NCI-H446 treated with DMSO at 0.1 percent for 48 hours (cell line): Measurements from ENCODE around the gene KCNQ4.

Source experiments
- DNase-seq: peaks from one replicate; lab custom pipeline; 2025; lab: John Stamatoyannopoulos, UW

Gene KCNQ4

DNA sequence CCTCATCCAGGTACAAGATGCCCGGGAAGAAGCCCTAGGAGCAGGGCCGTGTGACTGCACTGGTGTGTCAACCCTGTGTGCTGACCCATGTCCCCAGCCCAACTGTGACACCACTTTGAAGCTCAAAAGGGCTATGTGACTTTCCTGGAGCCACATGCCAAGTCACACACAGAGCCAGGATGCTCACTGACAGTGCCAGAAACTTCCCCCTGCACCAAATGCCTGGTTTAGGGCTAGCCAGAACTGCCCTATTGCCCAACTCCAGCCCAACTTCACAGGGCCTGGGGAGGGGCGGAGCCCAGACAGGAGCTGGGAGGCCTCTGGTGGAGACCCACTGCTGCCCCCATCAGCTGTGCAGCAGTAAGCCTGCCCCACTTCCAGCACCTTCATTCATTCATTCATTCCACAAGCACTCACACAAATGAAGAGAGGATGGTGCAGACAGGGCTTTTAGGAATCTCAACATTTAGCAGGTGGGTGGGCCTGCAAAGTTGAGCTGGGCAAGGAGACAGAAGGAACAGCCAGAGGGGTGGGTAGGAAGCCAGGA, 36.7 kb downstream of the KCNQ4 start:
- DNase-seq: no peak

- DNase-seq: no peak
Measured at GRCh38 chr1:40820911-40821693, 37.5 kb downstream of the KCNQ4 start.

DNA sequence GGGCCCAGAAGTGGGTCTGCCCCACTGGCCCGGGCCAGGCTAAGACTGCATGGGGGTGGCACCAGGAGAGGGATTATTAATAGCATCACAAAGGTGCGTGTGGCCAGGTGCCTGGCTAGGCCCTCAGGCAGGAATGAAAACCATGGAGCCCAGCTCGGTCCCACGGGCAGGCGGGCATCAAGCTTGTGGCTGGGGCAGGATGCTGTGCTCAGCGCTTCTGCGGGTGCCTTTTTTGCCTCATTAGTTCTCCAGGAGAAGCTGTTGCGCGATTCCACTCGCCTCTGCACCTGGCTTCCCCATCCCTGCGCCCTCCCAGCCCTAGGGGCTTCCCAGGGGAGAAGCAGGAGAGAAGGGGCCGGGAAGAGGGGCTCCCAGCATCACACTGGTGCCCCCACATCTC, 39.3 kb downstream of the KCNQ4 start:
- DNase-seq: no peak

- DNase-seq: no peak
Measured at GRCh38 chr1:40823345-40823744, 39.8 kb downstream of the KCNQ4 start.

DNA sequence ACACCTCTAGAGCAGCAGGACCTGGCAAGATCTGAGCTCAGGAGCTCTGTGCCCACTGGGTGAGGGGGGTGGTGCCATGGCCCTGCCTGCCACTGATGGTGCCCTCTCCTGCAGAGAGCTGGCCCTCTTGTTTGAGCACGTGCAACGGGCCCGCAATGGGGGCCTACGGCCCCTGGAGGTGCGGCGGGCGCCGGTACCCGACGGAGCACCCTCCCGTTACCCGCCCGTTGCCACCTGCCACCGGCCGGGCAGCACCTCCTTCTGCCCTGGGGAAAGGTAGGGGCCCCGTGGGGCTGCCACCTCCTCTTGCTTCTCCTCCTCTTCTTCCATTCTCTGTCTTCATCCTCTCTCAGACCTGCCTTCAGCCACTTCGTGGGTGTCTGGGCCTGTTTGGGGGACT, 40.4 kb downstream of the KCNQ4 start:
- no peak for DNase-seq

DNA sequence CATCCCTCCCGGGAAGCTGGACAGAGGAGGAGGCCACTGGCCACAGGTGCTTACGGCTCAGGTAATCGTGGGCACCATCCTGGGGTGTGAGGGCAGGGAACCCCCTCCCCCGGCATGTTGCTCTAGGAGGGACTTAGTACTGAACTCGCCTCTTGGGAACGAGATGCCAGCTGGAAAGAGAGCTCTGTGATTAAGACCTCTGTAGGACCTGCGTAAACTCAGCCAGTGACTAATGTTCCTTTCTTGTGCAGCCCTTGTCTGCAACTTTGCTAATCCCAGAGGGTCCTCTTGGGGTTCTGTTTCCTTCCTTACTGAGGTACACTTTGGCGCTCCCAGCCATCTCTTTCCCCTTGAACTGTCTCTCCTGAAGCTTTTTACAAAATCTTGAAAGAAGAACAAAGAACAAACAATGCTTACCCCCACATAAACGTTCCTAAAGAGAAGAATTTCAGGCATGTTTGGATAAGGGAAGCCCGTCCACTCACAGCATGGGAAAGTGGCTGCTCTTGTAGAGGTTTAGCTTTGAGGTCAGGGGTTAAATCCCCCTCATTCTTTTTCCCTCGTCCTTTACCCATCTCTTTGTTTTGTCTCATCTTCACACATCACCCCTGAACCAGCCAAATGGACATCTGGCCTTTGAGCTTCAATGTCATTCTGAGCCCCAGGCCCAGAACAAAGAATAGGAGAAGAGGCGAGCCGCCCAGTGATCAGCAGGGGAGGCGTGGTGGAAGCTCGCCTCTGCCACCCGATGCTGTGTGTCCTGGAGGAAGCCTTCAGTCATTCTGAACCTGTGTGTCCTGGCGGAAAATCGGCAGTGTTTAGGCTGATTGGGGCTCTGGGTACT, 41.2 kb downstream of the KCNQ4 start:
- DNase-seq: no peak

GRCh38 chr1:40825435-40825788, 41.8 kb downstream of the KCNQ4 start:
- no peak for DNase-seq

GRCh38 chr1:40825996-40826395, 42.4 kb downstream of the KCNQ4 start:
- DNase-seq: no peak

GRCh38 chr1:40829631-40830245, 46.2 kb downstream of the KCNQ4 start:
- no peak for DNase-seq

DNA sequence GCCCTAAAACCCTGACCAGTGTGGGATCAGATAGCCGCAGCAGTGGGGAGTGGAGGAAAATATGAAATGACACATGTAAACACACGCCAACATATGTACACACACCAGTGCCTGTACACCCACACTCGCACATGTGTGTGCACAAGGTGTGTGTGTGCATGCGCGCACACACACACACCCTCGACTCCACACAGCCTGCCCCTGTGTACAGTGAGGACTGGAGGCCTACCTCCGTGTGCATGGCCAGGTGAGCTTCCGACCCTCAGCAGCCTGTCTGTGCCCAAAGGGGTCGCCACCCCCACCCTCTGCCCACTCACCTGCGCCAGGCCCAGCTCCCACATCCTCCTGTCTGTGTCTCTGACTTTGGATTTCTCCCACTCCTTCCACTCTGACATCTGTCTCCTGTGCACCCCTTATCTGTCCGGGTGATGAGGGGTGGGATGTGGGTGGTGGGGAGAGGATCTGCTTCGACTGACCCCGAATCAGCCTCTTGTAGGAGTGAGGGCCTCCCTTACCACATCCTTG, 46.9 kb downstream of the KCNQ4 start:
- no peak for DNase-seq

- no peak for DNase-seq
Measured at GRCh38 chr1:40831001-40831732, 47.6 kb downstream of the KCNQ4 start.

- no peak for DNase-seq
Measured at GRCh38 chr1:40833979-40834378, 50.4 kb downstream of the KCNQ4 start.

DNA sequence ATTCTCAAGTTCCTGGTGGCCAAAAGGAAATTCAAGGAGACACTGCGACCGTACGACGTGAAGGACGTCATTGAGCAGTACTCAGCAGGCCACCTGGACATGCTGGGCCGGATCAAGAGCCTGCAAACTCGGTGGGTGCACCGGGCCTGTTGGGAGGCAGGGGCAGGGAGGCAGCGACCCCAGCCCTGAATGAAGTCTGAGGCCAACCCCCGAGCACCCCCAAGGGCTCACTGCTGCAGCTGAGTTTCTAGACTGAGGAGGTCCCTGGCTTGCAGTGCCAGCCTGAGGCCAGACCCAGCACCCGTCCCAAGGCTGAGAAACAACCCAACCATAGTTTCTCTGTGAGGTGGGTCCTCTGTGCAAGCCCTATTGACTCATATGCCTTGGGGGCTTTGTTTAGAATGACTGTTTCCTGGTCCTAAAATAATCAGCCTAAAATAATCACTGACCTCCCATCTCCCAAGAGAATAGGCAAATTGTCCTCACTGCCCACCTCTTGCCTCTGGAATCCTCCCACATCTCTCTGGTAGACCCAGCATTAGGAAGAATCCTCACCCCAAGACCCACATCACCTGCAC, 51.5 kb downstream of the KCNQ4 start:
- no peak for DNase-seq

DNA sequence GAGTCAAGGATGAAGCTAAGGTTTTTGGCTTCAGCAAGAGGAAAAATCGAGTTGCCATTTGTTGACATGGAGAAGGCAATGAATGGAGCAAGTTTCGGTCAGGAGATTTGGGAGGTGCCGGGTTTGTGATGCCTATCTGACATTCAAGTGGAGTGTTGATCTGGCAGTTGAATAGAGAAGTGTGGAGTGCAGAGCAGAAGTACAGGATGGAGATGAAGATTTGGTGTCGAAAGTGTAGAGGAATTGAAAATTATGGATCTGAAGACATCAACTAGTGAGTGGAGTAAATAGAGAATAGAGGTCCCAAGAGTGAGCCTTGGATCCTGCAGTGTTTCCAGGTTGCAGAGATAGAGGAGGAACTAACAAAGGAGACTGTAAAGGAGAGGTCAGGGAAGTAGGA, 52.7 kb downstream of the KCNQ4 start:
- no peak for DNase-seq

DNA sequence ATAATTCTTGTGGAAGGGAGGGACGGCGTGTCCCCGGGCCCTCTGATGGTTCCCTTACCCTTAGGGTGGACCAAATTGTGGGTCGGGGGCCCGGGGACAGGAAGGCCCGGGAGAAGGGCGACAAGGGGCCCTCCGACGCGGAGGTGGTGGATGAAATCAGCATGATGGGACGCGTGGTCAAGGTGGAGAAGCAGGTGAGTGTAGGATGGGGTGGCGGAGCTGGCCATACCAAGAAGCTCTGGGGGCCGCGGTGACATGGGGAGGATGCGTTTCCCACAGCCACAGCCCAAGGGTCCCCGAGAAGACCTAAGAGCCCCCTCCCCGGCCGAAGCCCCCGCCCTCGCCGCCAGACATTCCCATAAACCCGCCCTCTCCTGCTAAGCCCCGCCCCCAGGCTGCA, 54.0 kb downstream of the KCNQ4 start:
- DNase-seq: no peak

GRCh38 chr1:40838045-40838979, 54.7 kb downstream of the KCNQ4 start:
- DNase-seq: no peak

DNA sequence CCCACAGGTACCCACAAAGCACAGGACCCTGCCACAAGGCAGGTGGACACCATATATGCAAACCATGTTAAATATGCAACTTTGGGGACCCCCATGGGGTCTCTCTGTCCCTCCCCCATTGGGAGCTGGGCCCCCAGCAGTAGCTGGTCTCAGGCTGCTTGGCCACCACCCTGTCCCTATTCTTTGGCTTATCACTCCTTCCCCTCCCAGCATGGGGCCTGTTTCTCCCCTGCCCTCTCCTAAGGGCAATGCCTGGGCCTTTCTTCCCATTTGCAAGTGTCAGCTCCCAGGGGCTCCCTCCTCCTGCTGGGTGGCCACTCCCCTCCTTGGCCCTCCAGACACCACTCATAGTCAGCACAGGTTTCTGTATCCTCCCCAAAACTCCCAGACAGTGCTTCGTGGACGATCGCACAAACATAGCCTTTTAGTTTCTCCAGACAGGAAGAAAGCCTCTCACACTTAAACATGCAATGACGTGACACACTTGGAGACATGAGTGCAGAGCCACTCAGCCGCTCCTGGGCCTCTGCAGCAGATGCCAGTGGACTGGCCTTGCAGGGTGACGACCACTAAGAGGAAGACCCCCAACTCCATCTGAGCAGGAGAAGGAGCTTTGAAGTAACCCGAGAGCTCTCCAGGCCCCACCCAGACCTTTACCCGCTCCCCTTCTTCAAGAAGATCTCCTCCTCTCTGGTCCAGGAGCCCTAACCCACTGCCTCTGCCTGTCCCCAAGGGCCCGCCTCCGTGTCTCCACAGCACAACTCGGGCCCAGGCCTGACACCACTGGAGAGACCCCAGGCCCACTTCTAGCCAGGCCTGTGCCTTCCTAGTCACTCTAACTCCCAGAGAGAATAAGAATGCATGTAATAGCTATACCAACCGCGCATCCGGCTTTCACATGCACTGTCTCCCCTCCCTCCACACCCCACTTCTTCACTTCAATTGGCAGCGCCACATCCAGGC, 55.7 kb downstream of the KCNQ4 start:
- no peak for DNase-seq

- no peak for DNase-seq
Measured at GRCh38 chr1:40839943-40840335, 56.4 kb downstream of the KCNQ4 start.
